CD4-positive, alpha-beta memory T cell (primary cell): ENCODE data around the gene SNTB2. TPM values are rescaled to one million over a fixed set of nuclear protein-coding genes. Genes with fewer than 3 reads are reported as not detected.
A peak's percentile ranks its signal among the peaks of the same experiment; 100 is the strongest.
"Not testable (repeated sequence)": the region's sequence is repeated elsewhere in the genome, so short reads cannot be mapped to it uniquely, and the experiment has no call there.

Source experiments
- CTCF ChIA-PET: fragments of 350-600 bp; sonication (Branson Sonifier 250); formaldehyde crosslinking; loops from one replicate; lab custom pipeline; 2021; ENCODE audit warnings: inconsistent platforms; ENCODE audit not compliant: partially characterized antibody; lab: Charles Lee
- POLR2A ChIA-PET: fragments of 350-600 bp; sonication (Branson Sonifier 250); formaldehyde crosslinking; loops from one replicate; lab custom pipeline; 2021; ENCODE audit not compliant: partially characterized antibody; lab: Charles Lee
- DNase-seq, 5 donors: peaks; one replicate each; pipeline versions ENCODE4 v3.0.0 to v3.0.0-alpha.2; 2020 to 2022; ENCODE audit warnings: mixed read lengths in 1 of 5
- H3K27ac ChIP-seq: one replicate; pipeline ENCODE4 v1.7.0; 2013; ENCODE audit warnings: low read depth, low read length
- H3K27me3 ChIP-seq: 2 replicates; pipeline ENCODE4 v1.7.0; 2013; ENCODE audit warnings: mild to moderate bottlenecking, low read length, moderate library complexity; ENCODE audit not compliant: insufficient read depth
- H3K36me3 ChIP-seq: 2 replicates; pipeline ENCODE4 v1.7.0; 2013; ENCODE audit warnings: mild to moderate bottlenecking, low read length, moderate library complexity; ENCODE audit not compliant: insufficient read depth
- H3K4me1 ChIP-seq: 2 replicates; pipeline ENCODE4 v1.7.0; 2013; ENCODE audit warnings: mild to moderate bottlenecking, low read length, moderate library complexity; ENCODE audit not compliant: insufficient read depth
- H3K4me3 ChIP-seq, 2 donors: one replicate each; pipeline ENCODE4 v1.7.0; 2013; ENCODE audit warnings: low read length in 2 of 2, mild to moderate bottlenecking in 1 of 2
- H3K9me3 ChIP-seq, 2 donors: one replicate each; pipeline ENCODE4 v1.7.0; 2013; ENCODE audit warnings: low read length in 2 of 2, control low read depth in 1 of 2; ENCODE audit not compliant: control insufficient read depth in 1 of 2
- H3K27ac Mint-ChIP-seq, 7 donors: one replicate each; pipeline ENCODE4 v1.8.0; 2020 to 2021; ENCODE audit warnings: mixed read lengths in 7 of 7, mild to moderate bottlenecking in 6 of 7, inconsistent platforms in 3 of 7, moderate library complexity in 3 of 7
- H3K27me3 Mint-ChIP-seq, 2 donors: one replicate each; pipeline ENCODE4 v1.8.0; 2020 to 2021; ENCODE audit warnings: mixed read lengths in 2 of 2
- H3K36me3 Mint-ChIP-seq, 2 donors: one replicate each; pipeline ENCODE4 v1.8.0; 2020 to 2021; ENCODE audit warnings: mixed read lengths in 2 of 2, inconsistent platforms in 1 of 2, mild to moderate bottlenecking in 1 of 2
- H3K4me1 Mint-ChIP-seq, 4 donors: one replicate each; pipeline ENCODE4 v1.8.0; 2020 to 2021; ENCODE audit warnings: mixed read lengths in 4 of 4, mild to moderate bottlenecking in 1 of 4
- H3K4me3 Mint-ChIP-seq, 8 donors: one replicate each; pipeline ENCODE4 v1.8.0; 2020 to 2021; ENCODE audit warnings: mixed read lengths in 8 of 8, mild to moderate bottlenecking in 7 of 8, moderate library complexity in 6 of 8, inconsistent platforms in 3 of 8
- H3K9me3 Mint-ChIP-seq, 8 donors: one replicate each; pipeline ENCODE4 v1.8.0; 2020 to 2021; ENCODE audit warnings: mixed read lengths in 8 of 8, mild to moderate bottlenecking in 5 of 8, inconsistent platforms in 3 of 8, moderate library complexity in 1 of 8
- intact Hi-C: fragments of 100-400 bp; cut with micrococcal nuclease; formaldehyde crosslinking; loops from one replicate; pipeline ENCODE4 v1.15.1; 2023
- polyA plus RNA-seq, 2 donors: library from polyadenylated mRNA; unstranded; fragments of 300-500 nt; fragmentation: Illumina TruSeq; gene quantifications; one replicate each; pipeline ENCODE4 v1.2.3, GENCODE V29; 2021
- total RNA-seq, 2 experiments: library from RNA; stranded (reverse); gene quantifications; one replicate each; pipeline ENCODE4 v1.2.3, GENCODE V29; 2021

Gene SNTB2
- total and polyA plus RNA-seq, 4 experiments from 2014 or later: 4.5 to 21.2 (median 17.3) TPM

DNA sequence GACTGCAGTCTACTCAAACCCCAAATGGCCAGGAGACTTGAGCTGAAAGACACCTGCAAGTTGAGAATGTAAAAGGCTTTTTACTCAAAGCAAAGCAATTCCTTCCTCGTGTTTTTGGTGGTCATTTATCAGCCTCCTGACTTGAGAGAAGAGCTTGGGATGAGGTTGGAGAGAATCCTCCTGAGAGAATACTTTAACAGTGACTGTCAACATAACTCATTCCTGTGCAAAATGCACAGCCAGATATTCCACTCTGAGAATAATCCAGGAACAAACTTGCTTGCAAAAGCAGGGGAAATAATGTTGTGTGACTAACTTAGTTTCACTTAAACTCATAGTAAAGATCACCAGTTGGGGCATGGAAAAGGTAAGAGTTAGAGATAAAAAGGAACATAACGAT, 53.4 kb downstream of the SNTB2 start:
- Histone ChIP-seq H3K4me3 (no peak overlapping the region), H3K36me3 (no peaks in the 10 kb centered on the region), H3K27me3 (no peaks in the 10 kb centered on the region), H3K9me3 (no peaks in the 10 kb centered on the region), H3K27ac (no peak overlapping the region), H3K4me1 (no peaks in the 10 kb centered on the region)
- ChIA-PET POLR2A (no interaction called here), CTCF (interaction anchor here (0.7 kb wide), 1 partner anchor 181 kb away, joined by 3 read pairs; no protein-coding TSS in a partner anchor)
- Mint-ChIP-seq H3K4me3 (no peak overlapping the region), H3K36me3 (peaks cover 2 to 6% of the 10 kb centered on the region in 2 donors), H3K9me3 (no peaks in the 10 kb centered on the region), H3K4me1 (peaks cover 0 to 7% (median 1%) of the 10 kb centered on the region in 4 donors), H3K27ac (peak overlapping the region in 1 of 7 donors; percentile 6), H3K27me3 (no peaks in the 10 kb centered on the region)
- intact Hi-C loops: no loop called here
- DNase-seq: no peak

DNA sequence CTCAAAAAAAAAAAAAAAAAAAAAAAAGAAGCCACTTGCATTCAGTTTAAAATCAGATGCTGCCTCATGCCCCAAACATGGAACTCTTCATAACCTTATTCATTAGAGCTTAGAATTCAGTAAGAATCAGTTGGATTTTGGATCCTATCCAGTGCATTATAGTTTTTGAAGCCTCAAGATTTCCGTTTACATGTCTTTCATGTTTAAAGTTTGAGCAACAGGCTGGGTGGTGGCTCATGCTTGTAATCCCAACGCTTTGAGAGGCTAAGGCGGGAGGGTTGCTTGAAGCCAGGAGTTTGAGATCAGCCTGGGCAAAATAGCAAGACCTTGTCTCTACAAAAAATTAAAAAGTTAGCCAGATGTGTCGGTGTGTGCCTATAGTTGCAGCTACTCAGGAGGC, 55.0 kb downstream of the SNTB2 start:
- H3K4me1 Mint-ChIP-seq: peaks cover 0 to 6% (median under 1%) of the 10 kb centered on the region in 4 donors
- peaks cover 9 to 13% of the 10 kb centered on the region in 2 donors for H3K36me3 Mint-ChIP-seq
- no peaks in the 10 kb centered on the region for H3K27me3 ChIP-seq
- no peaks in the 10 kb centered on the region for H3K9me3 Mint-ChIP-seq
- peaks cover 5% of the 10 kb centered on the region for H3K36me3 ChIP-seq
- no peak overlapping the region for H3K4me3 Mint-ChIP-seq
- H3K27ac ChIP-seq: no peak overlapping the region
- intact Hi-C loops: no loop called here
- no peak overlapping the region for H3K4me3 ChIP-seq
- DNase-seq: no peak
- H3K27me3 Mint-ChIP-seq: no peaks in the 10 kb centered on the region
- no peaks in the 10 kb centered on the region for H3K9me3 ChIP-seq
- POLR2A ChIA-PET: no interaction called here
- CTCF ChIA-PET: interaction anchor here (1.1 kb wide), 1 partner anchor 54 kb away, joined by 4 read pairs; no protein-coding TSS in a partner anchor
- no peaks in the 10 kb centered on the region for H3K4me1 ChIP-seq
- H3K27ac Mint-ChIP-seq: no peak overlapping the region

DNA sequence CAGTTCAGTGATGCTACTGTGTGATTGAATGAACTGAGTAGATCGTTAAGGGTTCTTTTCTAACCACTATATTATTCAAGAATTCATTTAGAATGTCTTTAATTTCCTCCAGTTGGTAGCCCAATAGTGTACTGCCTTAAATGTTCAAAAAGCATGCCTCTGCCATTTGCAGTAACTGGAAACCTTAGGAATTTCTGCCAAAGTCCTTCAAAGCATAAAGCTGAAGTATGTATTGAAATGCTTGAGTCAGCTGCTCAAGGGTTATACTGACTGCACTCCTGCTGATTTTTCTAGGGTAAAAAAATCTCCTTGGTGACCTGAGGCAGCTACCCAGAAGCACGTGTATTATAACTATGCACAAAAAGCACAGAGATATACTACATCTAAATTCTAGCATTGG, 56.5 kb downstream of the SNTB2 start:
- H3K27ac Mint-ChIP-seq: peak overlapping the region in 1 of 7 donors; percentile 0
- intact Hi-C loops: no loop called here
- H3K9me3 ChIP-seq: no peaks in the 10 kb centered on the region
- no peaks in the 10 kb centered on the region for H3K9me3 Mint-ChIP-seq
- no peak overlapping the region for H3K4me3 ChIP-seq
- H3K4me1 Mint-ChIP-seq: peaks cover 0 to 6% (median under 1%) of the 10 kb centered on the region in 4 donors
- no peaks in the 10 kb centered on the region for H3K27me3 ChIP-seq
- no peaks in the 10 kb centered on the region for H3K27me3 Mint-ChIP-seq
- ChIA-PET CTCF (interaction anchor here (2.1 kb wide), 1 partner anchor 93 kb away, joined by 5 read pairs; no protein-coding TSS in a partner anchor), POLR2A (no interaction called here)
- peaks cover 16 to 18% of the 10 kb centered on the region in 2 donors for H3K36me3 Mint-ChIP-seq
- no peak overlapping the region for H3K27ac ChIP-seq
- H3K4me3 Mint-ChIP-seq: no peak overlapping the region
- no peak for DNase-seq
- H3K4me1 ChIP-seq: no peaks in the 10 kb centered on the region
- peaks cover 5% of the 10 kb centered on the region for H3K36me3 ChIP-seq

DNA sequence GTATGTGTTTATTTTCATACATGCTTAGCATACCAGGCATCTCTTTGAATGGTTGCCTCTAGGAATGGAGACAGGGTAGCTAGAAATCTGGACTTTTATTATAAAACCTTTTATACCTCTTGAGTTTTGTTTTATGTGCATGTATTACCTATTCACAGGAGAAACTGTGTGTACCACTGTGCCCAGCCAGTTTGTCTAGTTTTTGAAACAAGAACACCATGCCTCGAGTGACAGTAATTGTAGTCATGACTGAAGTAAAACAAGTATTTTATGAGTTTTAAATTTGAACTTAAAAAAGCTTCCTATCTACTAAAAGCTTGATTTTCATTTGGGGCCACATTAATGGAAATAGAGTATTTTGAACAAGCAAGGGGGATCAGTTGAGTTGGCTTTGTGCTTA, 57.4 kb downstream of the SNTB2 start:
- peaks cover 0 to 6% (median under 1%) of the 10 kb centered on the region in 4 donors for H3K4me1 Mint-ChIP-seq
- Histone ChIP-seq H3K4me1 (no peaks in the 10 kb centered on the region), H3K9me3 (no peaks in the 10 kb centered on the region), H3K4me3 (no peak overlapping the region), H3K27ac (no peak overlapping the region), H3K36me3 (peaks cover 5% of the 10 kb centered on the region), H3K27me3 (no peaks in the 10 kb centered on the region)
- intact Hi-C loops: no loop called here
- peaks cover 19 to 24% of the 10 kb centered on the region in 2 donors for H3K36me3 Mint-ChIP-seq
- H3K4me3 Mint-ChIP-seq: no peak overlapping the region
- DNase-seq: no peak
- H3K27ac Mint-ChIP-seq: peak overlapping the region in 3 of 7 donors; percentile 18 to 42 (median 27)
- CTCF ChIA-PET: interaction anchor here (2.1 kb wide), 1 partner anchor 94 kb away, joined by 5 read pairs; no protein-coding TSS in a partner anchor
- POLR2A ChIA-PET: no interaction called here
- no peaks in the 10 kb centered on the region for H3K27me3 Mint-ChIP-seq
- no peaks in the 10 kb centered on the region for H3K9me3 Mint-ChIP-seq

DNA sequence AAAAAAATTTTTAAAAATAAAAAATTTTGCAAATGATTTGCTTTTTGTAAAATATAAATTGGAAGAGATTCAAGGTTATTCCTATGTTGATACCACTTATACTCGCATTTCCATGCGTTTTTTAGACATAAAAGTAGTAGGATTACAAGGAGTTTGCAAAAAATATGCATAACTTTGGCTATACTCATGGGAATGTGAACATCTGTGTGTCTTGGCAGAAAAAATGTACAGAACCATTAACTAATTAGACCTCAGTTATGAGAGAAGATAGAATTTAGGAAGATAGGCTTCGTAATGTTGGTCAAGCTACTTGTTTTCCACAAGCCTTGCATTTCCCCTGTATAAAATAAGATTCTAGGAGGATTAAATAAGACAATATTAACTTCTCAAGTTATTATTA, 63.1 kb downstream of the SNTB2 start:
- H3K27me3 ChIP-seq: no peaks in the 10 kb centered on the region
- DNase-seq: no peak
- no peak overlapping the region for H3K27ac ChIP-seq
- H3K27ac Mint-ChIP-seq: no peak overlapping the region
- intact Hi-C loops: no loop called here
- POLR2A ChIA-PET: no interaction called here
- no peaks in the 10 kb centered on the region for H3K27me3 Mint-ChIP-seq
- peaks cover 9% of the 10 kb centered on the region for H3K36me3 ChIP-seq
- no peak overlapping the region for H3K4me3 ChIP-seq
- no peaks in the 10 kb centered on the region for H3K9me3 ChIP-seq
- H3K4me3 Mint-ChIP-seq: no peak overlapping the region
- H3K36me3 Mint-ChIP-seq: peaks cover 24 to 26% of the 10 kb centered on the region in 2 donors
- peaks cover 12 to 26% (median 19%) of the 10 kb centered on the region in 4 donors for H3K4me1 Mint-ChIP-seq
- H3K4me1 ChIP-seq: peaks cover 25% of the 10 kb centered on the region
- no peaks in the 10 kb centered on the region for H3K9me3 Mint-ChIP-seq
- CTCF ChIA-PET: interaction anchor here (1.0 to 1.1 kb wide), 2 partner anchors 10 to 1240 kb away, joined by 3 read pairs; no protein-coding TSS in a partner anchor

DNA sequence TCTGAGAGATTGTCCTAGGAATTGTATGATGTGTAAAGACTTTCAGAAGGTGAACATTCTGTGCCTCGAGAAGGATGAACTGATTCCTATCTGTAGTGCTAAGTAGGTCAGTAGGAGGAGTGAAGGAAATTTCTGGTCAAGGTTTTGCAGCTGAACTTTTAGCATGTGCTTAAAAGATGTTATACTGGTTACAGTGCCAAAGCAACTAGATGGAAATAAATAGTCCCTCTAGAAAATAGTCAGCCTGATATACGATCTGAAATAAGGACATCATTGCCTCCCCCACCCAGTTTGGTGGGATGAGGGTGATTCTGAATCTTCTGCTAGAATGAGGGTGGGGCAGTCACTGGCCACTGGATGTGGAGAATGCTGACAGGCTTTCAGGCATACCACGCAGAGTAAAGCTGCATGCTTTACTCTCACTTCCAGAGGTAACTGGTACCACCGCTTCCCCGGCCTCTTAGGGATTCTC, 66.9 kb downstream of the SNTB2 start:
- no peaks in the 10 kb centered on the region for H3K27me3 ChIP-seq
- peak overlapping the region; percentile 41 to 76 (median 63) for H3K4me3 Mint-ChIP-seq
- H3K4me1 Mint-ChIP-seq: peaks cover 14 to 33% (median 21%) of the 10 kb centered on the region in 4 donors
- intact Hi-C loops: no loop called here
- H3K9me3 Mint-ChIP-seq: no peaks in the 10 kb centered on the region
- DNase-seq: peak in 4 of 5 donors; percentile 18 to 36 (median 28)
- ChIA-PET POLR2A (interaction anchor here (0.9 kb wide), 1 partner anchor 67 kb away, joined by 3 read pairs; the partner anchor contains the start of gene SNTB2), CTCF (no interaction called here)
- peaks cover 9 to 10% of the 10 kb centered on the region in 2 donors for H3K36me3 Mint-ChIP-seq
- peak overlapping the region; percentile 43 to 93 (median 69) for H3K27ac Mint-ChIP-seq
- H3K9me3 ChIP-seq: no peaks in the 10 kb centered on the region
- H3K36me3 ChIP-seq: peaks cover 4% of the 10 kb centered on the region
- H3K4me3 ChIP-seq: no peak overlapping the region
- peaks cover 25% of the 10 kb centered on the region for H3K4me1 ChIP-seq
- H3K27me3 Mint-ChIP-seq: no peaks in the 10 kb centered on the region
- H3K27ac ChIP-seq: peak overlapping the region; percentile 35

DNA sequence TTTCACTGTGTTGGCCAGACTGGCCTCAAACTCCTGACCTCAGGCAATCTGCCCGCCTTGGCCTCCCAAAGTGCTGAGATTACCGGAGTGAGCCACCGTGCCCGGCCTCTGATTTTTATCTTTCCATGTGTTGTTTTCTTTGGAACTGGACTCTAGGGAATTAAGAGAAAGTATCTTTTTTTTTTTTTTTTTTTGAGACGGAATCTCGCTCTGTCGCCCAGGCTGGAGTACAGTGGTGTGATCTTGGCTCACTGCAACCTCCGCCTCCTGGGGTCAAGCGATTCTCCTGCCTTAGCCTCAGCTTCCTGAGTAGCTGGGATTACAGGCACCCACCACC, 72.4 kb downstream of the SNTB2 start:
- H3K9me3 Mint-ChIP-seq, H3K36me3 ChIP-seq, H3K27me3 Mint-ChIP-seq, H3K27ac Mint-ChIP-seq, H3K27ac ChIP-seq, H3K4me3 Mint-ChIP-seq, H3K9me3 ChIP-seq, intact Hi-C loops, H3K4me1 ChIP-seq, H3K4me3 ChIP-seq, DNase-seq, POLR2A ChIA-PET, H3K27me3 ChIP-seq: not testable (repeated sequence)
- peaks cover 19 to 25% of the 10 kb centered on the region in 2 donors for H3K36me3 Mint-ChIP-seq
- CTCF ChIA-PET: interaction anchor here (1.3 to 4.3 kb wide), 4 partner anchors 9 to 109 kb away, joined by 3 to 17 read pairs (median 9); no protein-coding TSS in a partner anchor
- peaks cover 6 to 17% (median 12%) of the 10 kb centered on the region in 4 donors for H3K4me1 Mint-ChIP-seq
